Peyer's patch (tissue), 4 donors: ENCODE results near the gene RNF26. TPM values are rescaled to one million over a fixed set of nuclear protein-coding genes. Genes with fewer than 3 reads are reported as not detected.
A peak's percentile ranks its signal among the peaks of the same experiment; 100 is the strongest.

Experiments
- DNase-seq, 3 donors: peaks; one replicate each; pipeline ENCODE4 v3.0.0-alpha.2; 2017 to 2019
- H3K27ac ChIP-seq, 4 donors: fragments of 200-600 bp; sonication (generic); one replicate each; pipeline ENCODE4 v1.5.1; 2016 to 2019
- H3K27me3 ChIP-seq, 2 donors: fragments of 200-600 bp; sonication (generic); one replicate each; pipeline ENCODE4 v1.5.1; 2019
- H3K36me3 ChIP-seq, 3 donors: fragments of 200-600 bp; sonication (generic); one replicate each; pipeline ENCODE4 v1.5.1; 2016 to 2019
- H3K4me1 ChIP-seq, 4 donors: fragments of 200-600 bp; sonication (generic); one replicate each; pipeline ENCODE4 v1.5.1; 2016 to 2019
- H3K4me3 ChIP-seq, 4 donors: fragments of 200-600 bp; sonication (generic); 1 replicate in 3 of 4; 2 replicates in 1 of 4; pipeline ENCODE4 v1.5.1; 2016 to 2019; ENCODE audit warnings: mild to moderate bottlenecking in 1 of 4
- H3K9me3 ChIP-seq, 4 donors: fragments of 200-600 bp; sonication (generic); one replicate each; pipeline ENCODE4 v1.5.1; 2016 to 2019; ENCODE audit warnings: mild to moderate bottlenecking in 1 of 4
- CTCF ChIP-seq, 6 experiments: fragments of 450-650 bp in 4 of 6; fragments of 200-600 bp in 2 of 6; sonication (generic) in 1 of 6; IDR thresholded peaks; one replicate each; pipeline ENCODE4 v1.5.1; 2017 to 2019; ENCODE audit warnings: antibody characterized with exemption in 6 of 6, mild to moderate bottlenecking in 3 of 6, moderate library complexity in 1 of 6
- POLR2A ChIP-seq, 2 donors: fragments of 450-650 bp; IDR thresholded peaks; one replicate each; pipeline ENCODE4 v1.5.1; 2017; ENCODE audit warnings: antibody characterized with exemption in 2 of 2, mild to moderate bottlenecking in 2 of 2, moderate library complexity in 2 of 2
- total RNA-seq, 4 donors: library from RNA; depleted of rRNA; stranded (reverse); fragments of >200 nt; gene quantifications; one replicate each; pipeline ENCODE4 v1.1.0, GENCODE V29; 2016

The RNF26 gene
- total RNA-seq, 4 donors from 2014 or later = 15.5 to 23.4 (median 16.5) TPM

- no peaks in the 10 kb centered on the region for H3K9me3 ChIP-seq
- H3K4me1 ChIP-seq = peaks cover 0 to 8% (median 0%) of the 10 kb centered on the region in 4 donors
- no peak overlapping the region for H3K4me3 ChIP-seq
- peak overlapping the region in 1 of 4 donors; percentile 36 for H3K27ac ChIP-seq
- TF ChIP-seq CTCF (IDR thresholded peaks at IDR 0.05) (no peak), POLR2A (IDR thresholded peaks at IDR 0.05) (no peak)
- DNase-seq = no peak
- H3K36me3 ChIP-seq = peaks cover 0 to 65% (median 0%) of the 10 kb centered on the region in 3 donors
- no peaks in the 10 kb centered on the region for H3K27me3 ChIP-seq
Measured at GRCh38 chr11:119297938-119298337, 36.4 kb upstream of the RNF26 start.

GRCh38 chr11:119298726-119299125 is 35.6 kb upstream of the RNF26 start:
- TF ChIP-seq CTCF (IDR thresholded peaks at IDR 0.05) (no peak), POLR2A (IDR thresholded peaks at IDR 0.05) (no peak)
- Histone ChIP-seq H3K27ac (peak overlapping the region in 1 of 4 donors; percentile 36), H3K4me3 (no peak overlapping the region), H3K27me3 (no peaks in the 10 kb centered on the region), H3K4me1 (peaks cover 0 to 8% (median 0%) of the 10 kb centered on the region in 4 donors), H3K36me3 (peaks cover 0 to 71% (median 0%) of the 10 kb centered on the region in 3 donors), H3K9me3 (no peaks in the 10 kb centered on the region)
- DNase-seq = no peak

GRCh38 chr11:119299416-119299815 is 34.9 kb upstream of the RNF26 start:
- no peak for DNase-seq
- H3K27ac ChIP-seq = peak overlapping the region in 1 of 4 donors; percentile 19
- H3K4me3 ChIP-seq = no peak overlapping the region
- no peaks in the 10 kb centered on the region for H3K27me3 ChIP-seq
- peaks cover 0 to 8% (median 0%) of the 10 kb centered on the region in 4 donors for H3K4me1 ChIP-seq
- no peaks in the 10 kb centered on the region for H3K9me3 ChIP-seq
- TF ChIP-seq CTCF (IDR thresholded peaks at IDR 0.05) (no peak), POLR2A (IDR thresholded peaks at IDR 0.05) (no peak)
- peaks cover 0 to 70% (median 0%) of the 10 kb centered on the region in 3 donors for H3K36me3 ChIP-seq

- peaks cover 0 to 70% (median 0%) of the 10 kb centered on the region in 3 donors for H3K36me3 ChIP-seq
- TF ChIP-seq CTCF (IDR thresholded peaks at IDR 0.05) (no peak), POLR2A (IDR thresholded peaks at IDR 0.05) (no peak)
- no peaks in the 10 kb centered on the region for H3K9me3 ChIP-seq
- peaks cover 0 to 8% (median 0%) of the 10 kb centered on the region in 4 donors for H3K4me1 ChIP-seq
- H3K27me3 ChIP-seq = no peaks in the 10 kb centered on the region
- H3K4me3 ChIP-seq = no peak overlapping the region
- peak overlapping the region in 1 of 4 donors; percentile 0 for H3K27ac ChIP-seq
- no peak for DNase-seq
Measured at GRCh38 chr11:119300198-119300964, 33.9 kb upstream of the RNF26 start.

- no peak overlapping the region for H3K4me3 ChIP-seq
- TF ChIP-seq CTCF (IDR thresholded peaks at IDR 0.05) (no peak), POLR2A (IDR thresholded peaks at IDR 0.05) (no peak)
- H3K4me1 ChIP-seq = peaks cover 0 to 8% (median 0%) of the 10 kb centered on the region in 4 donors
- no peaks in the 10 kb centered on the region for H3K27me3 ChIP-seq
- H3K27ac ChIP-seq = peak overlapping the region in 1 of 4 donors; percentile 4
- DNase-seq = no peak
- peaks cover 0 to 56% (median 0%) of the 10 kb centered on the region in 3 donors for H3K36me3 ChIP-seq
- H3K9me3 ChIP-seq = no peaks in the 10 kb centered on the region
Measured at GRCh38 chr11:119303227-119303718, 31.1 kb upstream of the RNF26 start.
